K562 (cell line): ENCODE data around the gene TBX1. TPM values are rescaled to one million over a fixed set of nuclear protein-coding genes. Genes with fewer than 3 reads are reported as not detected.

Experiments
- AFF1 ChIP-seq, 2 experiments: fragments of 450-650 bp; IDR thresholded peaks; 2 replicates each; pipeline ENCODE4 v1.6.1; 2018; ENCODE audit warnings: mild to moderate bottlenecking in 2 of 2, low read depth in 1 of 2; ENCODE audit not compliant: partially characterized antibody in 2 of 2
- BHLHE40 ChIP-seq: IDR thresholded peaks from 2 replicates; pipeline ENCODE4 v1.6.1; 2011; ENCODE audit warnings: low read length, improper control_type of control experiment
- CBFB ChIP-seq: sonication (generic); formaldehyde crosslinking; IDR thresholded peaks from 2 replicates; pipeline ENCODE4 v1.4.0; 2020; ENCODE audit warnings: mild to moderate bottlenecking, missing genetic modification reagents
- CBX2 ChIP-seq: fragments of 200-600 bp; sonication (generic); IDR thresholded peaks from one replicate; pipeline ENCODE4 v1.6.1; 2012; ENCODE audit warnings: mild to moderate bottlenecking, low read length, inconsistent platforms; ENCODE audit not compliant: insufficient read depth, poor library complexity, severe bottlenecking
- CEBPG ChIP-seq, 3 experiments: fragments of 200-800 bp in 1 of 3; sonication (Bioruptor generic) in 1 of 3; sonication (generic) in 1 of 3; formaldehyde crosslinking in 1 of 3; IDR thresholded peaks in 2 of 3; conservative IDR thresholded peaks in 1 of 3; 2 replicates each; pipeline versions ENCODE4 v1.6.1 to v1.8.0; 2016 to 2022; ENCODE audit warnings: missing compliant biosample characterization in 2 of 3, missing genetic modification characterization in 2 of 3, mild to moderate bottlenecking in 1 of 3, missing genetic modification reagents in 1 of 3
- FOS ChIP-seq: IDR thresholded peaks from 3 replicates; pipeline ENCODE4 v1.6.1; 2011; ENCODE audit not compliant: insufficient read length; ENCODE audit errors: extremely low read depth
- GABPB1 ChIP-seq: sonication (generic); formaldehyde crosslinking; IDR thresholded peaks from 2 replicates; pipeline ENCODE4 v1.8.0; 2022; ENCODE audit warnings: mild to moderate bottlenecking, missing genetic modification reagents
- HNRNPUL1 ChIP-seq: fragments of 200-400 bp; formaldehyde crosslinking; IDR thresholded peaks from 2 replicates; pipeline ENCODE4 v1.6.1; 2017; ENCODE audit warnings: low read length
- KLF10 ChIP-seq: fragments of 250-450 bp; sonication (Bioruptor Pico); IDR thresholded peaks from 2 replicates; pipeline ENCODE4 v1.6.1; 2021; ENCODE audit warnings: matching md5 sums
- MAFF ChIP-seq: IDR thresholded peaks from 2 replicates; pipeline ENCODE4 v1.6.1; 2012; ENCODE audit warnings: low read length, improper control_type of control experiment
- MTA3 ChIP-seq: fragments of 450-650 bp; formaldehyde crosslinking; IDR thresholded peaks from 2 replicates; pipeline ENCODE4 v1.6.1; 2017; ENCODE audit warnings: mild to moderate bottlenecking, borderline replicate concordance
- PHB ChIP-seq: fragments of 250-450 bp; sonication (Bioruptor Pico); IDR thresholded peaks from 2 replicates; pipeline ENCODE4 v1.5.0; 2021
- RUNX1 ChIP-seq: sonication (generic); IDR thresholded peaks from 2 replicates; pipeline ENCODE4 v1.6.1; 2016; ENCODE audit warnings: antibody characterized with exemption, low read depth
- SMAD1 ChIP-seq: fragments of 150-350 bp; IDR thresholded peaks from 2 replicates; pipeline ENCODE4 v1.6.1; 2014; ENCODE audit warnings: low read length, low read depth; ENCODE audit not compliant: partially characterized antibody
- SMARCE1 ChIP-seq: fragments of 450-650 bp; IDR thresholded peaks from 2 replicates; pipeline ENCODE4 v1.7.1; 2016; ENCODE audit warnings: mild to moderate bottlenecking
- SRSF1 ChIP-seq: fragments of 200-400 bp; formaldehyde crosslinking; IDR thresholded peaks from 2 replicates; pipeline ENCODE4 v1.6.1; 2017; ENCODE audit warnings: mild to moderate bottlenecking, low read depth, low read length, moderate library complexity
- TCF3 ChIP-seq: sonication (generic); formaldehyde crosslinking; IDR thresholded peaks from 2 replicates; pipeline ENCODE4 v1.4.0; 2020; ENCODE audit warnings: mild to moderate bottlenecking, missing genetic modification reagents
- TSC22D4 ChIP-seq: fragments of 450-650 bp; IDR thresholded peaks from 2 replicates; pipeline ENCODE4 v1.6.1; 2016; ENCODE audit warnings: missing genetic modification characterization, missing biosample characterization, control low read depth
- ZNF785 ChIP-seq: fragments of 250-450 bp; sonication (Bioruptor Pico); IDR thresholded peaks from 2 replicates; pipeline ENCODE4 v1.4.0; 2020; ENCODE audit warnings: mild to moderate bottlenecking
- polyA plus RNA-seq, 8 experiments: library from polyadenylated mRNA; depleted of rRNA in 4 of 8; stranded (reverse) in 5 of 8; unstranded in 3 of 8; fragments of >200 nt; fragmentation: Nextera tagmentation in 2 of 8; fragmentation: Illumina TruSeq in 1 of 8; extraction: Ambion mirVana in 2 of 8; extraction: Trizol in 1 of 8; gene quantifications; 2 replicates each; pipeline versions ENCODE4 v1.2.1 to v1.2.3, GENCODE V29; 2011 to 2014; ENCODE audit warnings: inconsistent platforms in 1 of 8, missing spikeins in 1 of 8
- total RNA-seq, 7 experiments: library from RNA; depleted of rRNA in 6 of 7; stranded (reverse); fragments of >200 nt in 6 of 7; fragmentation: Illumina TruSeq in 2 of 7; extraction: Trizol in 2 of 7; gene quantifications; 2 replicates each; pipeline versions ENCODE4 v1.2.1 to v1.2.3, GENCODE V29; 2011 to 2021; ENCODE audit warnings: low replicate concordance in 1 of 7
- TF ChIP-seq, protein P1 (sequence below): fragments of 250-450 bp; sonication (Bioruptor Pico); IDR thresholded peaks from 2 replicates; pipeline ENCODE4 v1.8.0; 2021; ENCODE audit warnings: moderate library complexity, mild to moderate bottlenecking, inconsistent platforms
- TF ChIP-seq, protein P2 (sequence below): IDR thresholded peaks from 2 replicates; pipeline ENCODE4 v1.6.1; 2014; ENCODE audit warnings: antibody characterized with exemption

TBX1 gene
- total and polyA plus RNA-seq, 9 of the 15 experiments (the other 6 are each of a cell fraction or from before 2014, with no cell fraction given): 0.07 to 35.0 (median 3.9) TPM

DNA sequence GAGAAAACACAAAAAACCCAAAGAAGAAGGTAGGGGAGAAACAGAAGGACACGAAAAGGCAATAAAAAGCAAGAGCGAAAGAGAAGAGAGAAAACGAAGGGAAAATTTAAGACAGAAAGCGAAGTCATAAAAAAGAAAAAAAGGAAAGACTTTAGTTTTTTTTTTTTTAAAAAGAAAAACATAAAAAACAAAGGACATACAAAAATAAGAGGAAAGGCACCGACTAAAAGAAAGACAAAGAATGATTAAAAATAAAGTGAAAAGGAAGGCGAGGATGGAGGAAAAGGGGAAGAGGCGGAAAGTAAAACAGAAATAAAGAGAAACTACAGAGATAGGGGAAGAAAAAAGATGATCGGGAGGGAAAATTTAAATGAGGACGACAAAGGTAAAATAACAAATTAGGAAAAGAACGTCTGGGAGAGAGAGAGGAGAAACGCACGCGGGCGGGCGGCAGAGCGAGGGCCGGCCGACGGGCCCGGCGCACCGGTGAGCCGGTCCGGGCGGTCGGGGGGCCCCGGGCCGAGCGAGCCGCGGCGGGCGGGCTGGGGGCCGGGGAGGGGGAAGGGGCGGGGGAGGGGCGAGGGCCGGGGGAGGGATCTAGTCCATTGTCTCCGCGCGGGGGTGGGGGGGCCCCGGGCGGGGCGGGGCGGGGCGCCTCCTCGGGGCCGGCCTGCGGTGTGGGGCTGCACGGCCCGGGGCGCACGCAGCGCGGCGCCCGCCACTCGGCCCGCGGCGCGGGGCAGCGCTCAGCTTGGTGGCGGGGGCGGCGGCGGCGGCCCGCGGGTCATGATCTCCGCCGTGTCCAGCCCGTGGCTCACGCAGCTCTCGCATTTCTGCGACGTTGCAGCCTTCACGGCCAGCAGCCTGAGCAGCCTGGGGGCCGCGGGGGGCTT lies at the start of gene TBX1 (continued):
- TF ChIP-seq AFF1 (IDR thresholded peaks at IDR 0.05; ENCODE audit: low read depth in 1 of 2, partially characterized antibody in 2 of 2) (peak in 1 of 2 experiments; percentile 75), TSC22D4 (tag) (no peak; the same call in 1 of the 2 replicates), TCF3 (CRISPR knock-in tag) (no peak), CBFB (no peak), MTA3 (no peak), FOS (no peak), KLF10 (CRISPR knock-in tag) (no peak), HNRNPUL1 (no peak), SRSF1 (no peak), ZNF785 (no peak), PHB (CRISPR knock-in tag) (no peak), SMAD1 (no peak), RUNX1 (no peak), BHLHE40 (no peak), MAFF (no peak), SMARCE1 (peak; percentile 88), GABPB1 (no peak), CBX2 (no peak), CEBPG (CRISPR knock-in tag; IDR thresholded peaks at IDR 0.05) (no peak), CEBPG (tag; conservative IDR thresholded peaks at IDR 0.05 in 1 of 2, IDR thresholded peaks at IDR 0.05 in 1 of 2) (no peak)
- TF ChIP-seq, protein P1, sequence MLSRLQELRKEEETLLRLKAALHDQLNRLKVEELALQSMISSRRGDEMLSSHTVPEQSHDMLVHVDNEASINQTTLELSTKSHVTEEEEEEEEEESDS: no peak
- TF ChIP-seq, protein P2, sequence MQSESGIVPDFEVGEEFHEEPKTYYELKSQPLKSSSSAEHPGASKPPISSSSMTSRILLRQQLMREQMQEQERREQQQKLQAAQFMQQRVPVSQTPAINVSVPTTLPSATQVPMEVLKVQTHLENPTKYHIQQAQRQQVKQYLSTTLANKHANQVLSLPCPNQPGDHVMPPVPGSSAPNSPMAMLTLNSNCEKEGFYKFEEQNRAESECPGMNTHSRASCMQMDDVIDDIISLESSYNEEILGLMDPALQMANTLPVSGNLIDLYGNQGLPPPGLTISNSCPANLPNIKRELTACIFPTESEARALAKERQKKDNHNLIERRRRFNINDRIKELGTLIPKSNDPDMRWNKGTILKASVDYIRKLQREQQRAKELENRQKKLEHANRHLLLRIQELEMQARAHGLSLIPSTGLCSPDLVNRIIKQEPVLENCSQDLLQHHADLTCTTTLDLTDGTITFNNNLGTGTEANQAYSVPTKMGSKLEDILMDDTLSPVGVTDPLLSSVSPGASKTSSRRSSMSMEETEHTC: no peak
